Stimulated activated CD4-positive, alpha-beta T cell treated with anti-CD3 and anti-CD28 coated beads, Interleukin-1b, Interleukin-23, amount 100 ng/mL, for 24 hours (primary cell): ENCODE measurements around the gene BPHL.
A peak's percentile ranks its signal among the peaks of the same experiment; 100 is the strongest.
"Not testable (repeated sequence)": the region's sequence is repeated elsewhere in the genome, so short reads cannot be mapped to it uniquely, and the experiment has no call there.

Experiments
- DNase-seq, 4 experiments: peaks; one replicate each; pipeline ENCODE4 v3.0.0-alpha.2; 2020; ENCODE audit warnings: low read depth in 4 of 4, low spot score in 1 of 4

The BPHL gene

DNA sequence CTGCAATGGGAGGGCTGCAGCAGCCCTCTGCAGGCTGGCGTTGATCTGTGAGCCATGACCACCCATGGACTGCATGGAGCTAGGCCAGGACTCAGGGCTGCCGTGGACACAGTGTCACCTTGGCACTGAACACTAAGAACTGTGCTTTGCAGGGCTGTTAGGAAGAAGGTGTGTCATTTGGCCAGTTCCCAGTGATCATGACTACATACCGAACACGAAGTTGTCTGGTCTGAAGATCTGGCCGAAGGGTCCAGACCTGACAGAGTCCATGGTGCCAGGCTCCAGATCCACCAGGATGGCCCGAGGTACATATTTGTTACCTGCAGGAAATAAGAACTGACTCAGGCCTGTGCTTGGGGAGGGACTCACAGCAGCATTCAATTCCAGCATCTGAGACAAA is 36.9 kb downstream of the BPHL start:
- DNase-seq: not testable (repeated sequence)

DNA sequence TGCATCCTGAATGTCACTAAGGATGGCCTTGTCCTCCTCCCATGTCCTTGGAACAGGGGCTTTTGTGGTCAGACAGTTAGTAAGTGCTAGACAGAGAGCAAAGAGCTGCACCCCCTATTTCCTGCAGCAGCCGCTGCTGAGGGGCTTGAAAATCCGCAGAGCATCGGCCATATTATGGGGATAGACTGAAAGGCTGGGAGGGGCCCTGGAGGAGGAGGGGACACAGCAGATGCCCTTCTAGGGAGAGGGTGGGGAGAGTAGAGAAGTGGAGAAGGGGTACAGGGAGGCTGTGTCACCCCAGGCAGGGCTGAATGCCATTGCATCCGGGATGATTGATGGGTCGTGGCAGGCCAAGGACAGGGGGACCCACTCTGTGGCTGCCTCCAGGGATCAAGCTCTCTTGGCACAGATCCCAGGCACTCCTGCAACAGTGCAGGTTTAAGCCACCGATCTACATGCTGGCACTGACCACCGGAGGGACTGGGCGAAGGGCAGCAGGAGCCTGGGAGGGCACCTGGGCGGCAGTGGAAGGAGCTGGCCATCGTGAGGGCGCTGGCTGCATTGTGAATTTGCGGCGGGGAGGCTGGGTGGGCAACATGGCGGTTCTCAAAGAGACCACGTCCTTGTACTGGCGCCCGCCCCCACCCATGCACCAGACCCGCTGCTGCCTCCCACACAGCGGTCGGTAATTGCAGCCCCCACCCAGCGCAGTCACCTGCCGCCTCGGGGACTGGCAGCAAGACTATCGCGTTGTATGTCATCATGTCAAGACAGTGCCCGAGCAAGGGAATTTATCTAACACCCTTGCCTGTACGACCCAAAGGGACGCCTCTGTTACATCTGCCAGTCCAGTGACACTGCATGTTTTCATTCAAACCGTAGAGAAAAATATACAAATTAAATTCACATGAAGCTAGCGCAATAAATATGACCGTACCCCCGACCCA is 37.9 kb downstream of the BPHL start:
- not testable (repeated sequence) for DNase-seq

DNA sequence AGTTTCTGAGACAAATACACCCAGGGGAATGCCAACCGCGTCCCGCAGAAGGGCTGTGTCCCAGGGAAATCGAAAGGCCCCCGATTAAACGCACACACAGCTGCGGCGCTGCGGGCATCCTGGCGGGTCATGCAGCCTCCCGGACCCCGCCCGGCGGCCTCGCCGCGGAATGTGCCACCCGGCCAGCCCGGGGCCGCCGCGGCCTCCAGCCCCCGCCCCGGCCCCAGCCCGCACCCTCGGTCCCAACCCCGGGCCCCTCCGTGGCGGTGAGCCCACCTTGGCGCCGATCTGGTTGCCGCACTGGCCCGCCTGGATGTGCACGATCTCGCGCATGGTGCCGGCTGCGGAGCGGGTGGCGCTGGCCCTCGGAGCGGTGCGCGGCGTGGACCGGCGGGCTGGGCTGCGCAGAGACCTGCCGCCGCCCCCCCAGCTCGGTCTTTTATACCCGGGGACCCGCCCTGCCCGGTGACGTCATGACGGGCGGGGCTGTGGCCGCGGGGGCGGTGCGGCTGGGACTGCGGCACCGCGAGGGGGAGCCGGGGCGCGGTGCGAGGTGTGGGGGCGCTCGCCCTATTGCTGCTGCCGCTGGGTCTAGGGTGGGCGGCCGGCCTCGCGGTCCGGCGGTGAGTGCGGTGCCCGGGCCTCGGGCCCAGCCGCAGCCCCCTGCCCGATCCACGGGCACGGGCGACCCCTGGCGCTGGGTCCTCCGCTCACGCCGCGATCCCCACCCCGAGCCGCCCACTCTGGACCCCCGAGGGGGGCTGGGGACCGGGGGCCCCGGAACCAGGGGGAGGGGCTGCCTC is 38.8 kb downstream of the BPHL start, which contains the start of gene TUBB2A:
TSS of gene TUBB2A (minus strand) at position 414 of the 803 bp plus-strand sequence. CDS start at position 333, 81 bp downstream.
- peak; percentile 55 to 82 (median 76) for DNase-seq

DNA sequence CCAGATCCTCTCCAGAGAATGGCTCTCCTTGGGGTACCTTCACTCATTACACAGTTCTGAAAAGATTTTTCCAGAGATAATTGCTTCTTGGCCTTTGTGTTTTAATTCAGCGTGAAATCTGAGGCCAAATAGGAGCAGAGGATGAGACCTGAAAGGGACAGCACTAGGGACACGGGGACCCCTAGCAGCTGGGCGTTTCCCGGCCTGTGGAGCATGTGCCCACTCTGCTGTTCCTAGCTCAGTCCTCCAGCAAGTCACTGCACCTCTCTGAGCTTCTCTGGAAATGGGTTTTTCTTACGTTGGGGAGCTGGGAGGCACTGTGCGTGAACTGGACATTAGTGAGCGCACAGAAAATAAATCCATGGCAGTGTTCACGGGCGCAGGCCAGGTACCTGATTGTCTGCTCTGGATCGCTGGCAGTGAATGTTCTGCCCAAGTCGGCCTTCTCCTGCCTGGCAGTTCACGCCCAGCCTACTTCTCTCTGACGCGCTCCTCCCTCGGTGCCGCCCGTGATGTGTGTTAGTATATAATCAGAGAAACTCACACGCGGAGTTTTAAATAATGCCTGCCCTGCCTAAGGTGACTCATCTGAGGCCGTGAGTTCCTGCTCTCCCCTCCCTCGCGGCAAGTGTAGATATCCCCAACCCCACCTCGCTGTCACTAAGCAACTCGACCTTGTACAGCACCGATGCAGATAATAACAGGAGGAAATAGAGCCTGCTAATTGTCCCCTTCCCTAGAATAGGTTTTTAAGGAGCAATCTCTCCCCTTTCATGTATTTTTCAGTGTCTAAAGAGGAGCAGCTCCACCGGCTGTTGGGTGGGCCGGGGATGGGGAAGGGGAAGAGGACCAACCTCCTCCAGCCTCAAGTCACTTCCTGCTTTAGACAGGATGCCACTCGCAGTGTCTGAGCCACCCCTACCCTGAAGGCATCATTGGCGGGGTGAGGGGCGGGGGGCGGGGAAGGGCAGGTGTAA is 41.6 kb downstream of the BPHL start:
- DNase-seq: peak in 2 of 4 experiments; percentile 29 to 42

DNA sequence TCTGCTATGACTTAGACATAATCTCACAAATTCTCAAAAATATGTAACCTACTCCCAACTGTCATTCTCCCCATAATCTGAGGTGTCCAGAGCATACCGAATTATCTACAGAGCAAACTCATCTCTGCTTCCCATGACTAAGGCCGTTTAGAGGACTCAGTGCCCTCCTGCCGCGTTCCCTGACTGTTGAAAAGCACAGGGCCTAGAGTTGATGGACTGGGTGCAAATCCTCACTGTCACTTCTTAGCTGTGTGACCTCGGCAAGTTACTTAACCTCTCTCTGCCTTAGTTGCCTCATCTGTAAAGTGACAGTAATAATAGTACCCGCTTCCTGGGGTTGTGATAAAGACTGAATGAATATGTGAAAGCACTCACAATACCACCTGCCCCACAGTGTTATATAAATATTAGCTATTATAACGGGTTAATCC is 43.6 kb downstream of the BPHL start:
- no peak for DNase-seq

DNA sequence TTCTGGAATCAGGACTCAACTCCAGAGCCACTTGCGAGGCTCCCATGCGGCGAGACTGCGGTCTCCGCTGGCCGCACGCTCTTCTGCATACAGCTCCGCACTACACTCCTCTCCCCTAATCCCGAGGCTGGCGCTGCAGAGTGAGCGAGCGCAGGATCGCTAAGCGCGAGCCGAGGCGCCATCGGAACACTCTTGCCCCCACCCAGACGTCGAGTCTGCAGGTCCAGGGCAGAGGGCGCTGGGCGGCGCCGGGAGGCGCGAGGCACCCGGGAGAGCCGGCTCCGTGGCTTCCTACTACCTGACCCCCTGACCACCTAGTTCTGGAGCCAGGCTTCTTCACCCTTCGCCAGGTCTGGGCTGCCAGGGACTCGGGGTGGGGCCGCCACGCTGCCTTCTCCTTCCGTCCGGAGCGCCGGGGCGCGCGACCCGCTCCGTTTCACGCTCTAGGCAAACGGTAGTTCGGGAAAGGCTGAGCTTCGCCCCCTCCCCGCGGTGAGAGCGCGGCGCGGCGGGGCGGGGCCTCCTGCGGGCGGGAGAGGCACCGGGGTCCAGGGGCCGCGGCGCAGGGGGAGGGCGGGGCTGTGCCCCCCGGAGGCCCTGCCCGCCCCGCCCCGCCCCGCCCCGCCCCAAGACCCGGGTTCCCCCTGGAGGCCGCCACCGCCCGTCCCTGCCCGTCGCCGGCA is 44.2 kb downstream of the BPHL start:
- DNase-seq: peak in 1 of 4 experiments; percentile 32

DNA sequence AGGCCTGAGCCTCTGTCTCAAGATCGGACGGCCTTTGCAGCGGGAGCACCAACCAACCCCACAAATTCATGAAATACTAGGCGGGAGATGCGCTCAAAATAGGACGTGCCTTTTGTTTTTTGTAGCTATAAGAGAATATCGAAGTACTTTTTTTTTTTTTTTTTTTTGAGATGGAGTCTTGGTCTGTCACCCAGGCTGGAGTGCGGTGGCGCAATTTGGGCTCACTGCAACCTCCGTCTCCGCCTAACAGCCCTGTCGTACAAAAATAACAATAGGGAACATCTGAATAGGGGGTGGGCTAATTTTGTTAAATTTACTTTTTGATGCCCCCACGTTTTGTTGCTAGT is 44.7 kb downstream of the BPHL start:
- DNase-seq: no peak

DNA sequence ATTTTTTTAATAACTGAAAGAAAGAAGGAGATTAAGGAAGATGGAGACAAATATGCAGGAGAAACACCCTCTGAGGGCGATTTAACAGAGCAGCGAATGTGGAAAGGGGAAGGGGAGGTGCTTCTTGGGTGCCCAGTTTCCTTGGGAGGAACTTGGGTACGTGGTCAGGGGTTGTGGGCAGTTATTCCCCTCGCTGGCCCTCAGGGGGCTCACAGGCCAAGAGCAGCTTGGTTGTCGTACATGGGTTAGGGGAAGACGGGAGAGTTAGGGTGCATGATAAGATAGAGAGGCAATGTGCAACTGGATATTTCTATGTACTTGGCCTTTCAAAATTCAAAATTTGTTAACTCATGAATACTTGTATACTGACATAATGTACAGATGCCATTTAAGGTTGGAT is 45.9 kb downstream of the BPHL start:
- no peak for DNase-seq

DNA sequence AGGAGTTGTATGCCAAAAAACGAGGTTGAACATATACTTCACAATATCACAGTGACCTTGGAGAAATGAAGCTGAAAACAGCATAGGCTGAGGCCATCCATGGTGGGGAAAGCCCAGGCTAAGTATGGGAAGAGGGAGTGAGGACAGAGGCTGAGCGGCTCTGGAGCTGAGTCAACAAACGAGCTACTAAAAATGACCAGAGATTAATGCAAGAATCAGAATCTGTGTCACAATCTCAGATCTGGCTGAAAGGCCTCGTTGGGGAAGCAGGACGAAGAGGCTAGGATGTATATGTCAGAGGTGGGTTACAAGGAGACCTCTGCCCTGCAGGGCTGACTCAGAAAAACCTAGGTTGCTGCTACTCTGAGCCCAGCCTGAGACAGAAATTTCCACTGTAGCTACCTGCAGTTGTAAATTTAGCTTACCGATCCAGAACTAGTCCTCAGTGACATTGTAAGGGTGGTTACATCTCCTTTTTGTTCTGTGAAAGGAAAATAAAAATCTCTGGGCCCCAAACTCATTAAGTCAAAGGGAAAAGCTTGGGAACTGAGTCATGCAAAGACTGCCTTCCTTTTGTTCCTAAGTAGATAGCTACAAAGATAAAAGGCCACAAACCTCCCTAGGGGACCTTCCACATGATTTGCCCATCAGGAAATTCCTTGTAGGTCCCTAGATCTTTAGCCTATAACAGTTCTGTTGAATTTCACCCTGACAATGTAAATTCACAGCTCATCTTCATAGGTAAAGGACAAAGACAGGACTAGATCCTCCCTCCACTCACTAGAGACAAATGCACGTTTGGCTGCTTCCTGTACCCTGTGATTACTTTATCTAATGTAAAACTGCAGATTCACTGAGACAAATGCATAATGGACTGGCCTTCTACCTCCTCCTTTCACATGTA is 47.4 kb downstream of the BPHL start:
- DNase-seq: no peak

DNA sequence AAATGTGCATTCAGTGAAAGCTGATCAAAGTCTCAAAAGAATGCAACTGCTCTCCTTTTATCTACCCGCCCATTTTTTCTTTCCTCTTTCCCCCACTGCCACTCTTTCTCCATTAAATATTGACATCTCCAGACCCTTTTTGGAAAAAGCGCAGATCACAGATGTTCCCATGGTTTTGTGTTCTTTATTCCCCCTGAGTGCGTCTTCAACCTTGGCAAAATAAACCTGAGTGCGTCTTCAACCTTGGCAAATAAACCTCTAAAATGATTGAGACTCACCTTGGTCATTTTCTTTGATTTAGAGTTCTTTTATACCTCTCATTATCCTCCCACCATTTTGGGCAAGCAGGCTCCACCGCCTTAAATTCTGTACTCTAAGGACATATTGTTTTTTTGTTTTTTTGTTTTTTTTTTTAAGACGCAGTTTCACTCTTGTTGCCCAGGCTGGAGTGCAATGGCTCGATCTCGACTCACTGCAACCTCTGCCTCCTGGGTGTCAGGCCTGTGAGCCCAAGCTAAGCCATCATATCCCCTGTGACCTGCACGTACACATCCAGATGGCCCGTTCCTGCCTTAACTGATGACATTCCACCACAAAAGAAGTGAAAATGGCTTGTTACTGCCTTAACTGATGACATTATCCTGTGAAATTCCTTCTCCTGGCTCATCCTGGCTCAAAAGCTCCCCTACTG is 48.2 kb downstream of the BPHL start:
- DNase-seq: not testable (repeated sequence)

DNA sequence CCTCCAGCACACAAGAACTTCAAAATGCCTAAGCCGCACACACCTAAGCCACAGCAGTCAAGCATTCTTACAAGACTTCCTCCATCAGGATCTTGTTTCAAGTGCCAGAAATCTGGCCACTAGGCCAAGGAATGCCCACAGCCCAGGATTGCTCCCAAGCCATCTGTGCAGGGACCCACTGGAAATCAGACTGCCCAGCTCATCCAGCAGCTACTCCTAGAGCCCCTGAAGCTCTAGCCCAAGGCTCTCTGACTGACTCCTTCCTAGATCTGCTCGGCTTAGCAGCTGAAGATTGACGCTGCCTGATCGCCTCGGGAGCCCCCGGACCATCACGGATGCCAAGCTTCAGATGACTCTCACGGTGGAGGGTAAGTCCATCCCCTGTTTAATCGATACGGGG is 49.5 kb downstream of the BPHL start:
- not testable (repeated sequence) for DNase-seq

DNA sequence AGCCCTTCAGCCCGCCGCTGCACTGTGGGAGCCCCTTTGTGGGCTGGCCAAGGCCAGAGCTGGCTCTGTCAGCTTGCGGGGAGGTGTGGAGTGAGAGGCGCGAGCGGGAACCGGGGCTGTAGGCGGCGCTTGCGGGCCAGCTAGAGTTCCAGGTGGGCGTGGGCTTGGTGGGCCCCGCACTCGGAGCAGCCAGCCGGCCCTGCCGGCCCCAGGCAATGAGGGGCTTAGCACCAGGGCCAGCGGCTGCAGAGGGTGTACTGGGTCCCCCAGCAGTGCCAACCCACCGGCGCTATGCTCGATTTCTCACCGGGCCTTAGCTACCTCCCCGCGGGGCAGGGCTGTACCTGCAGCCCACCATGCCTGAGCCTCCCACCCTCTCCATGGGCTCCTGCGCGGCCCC is 52.2 kb downstream of the BPHL start:
- not testable (repeated sequence) for DNase-seq

DNA sequence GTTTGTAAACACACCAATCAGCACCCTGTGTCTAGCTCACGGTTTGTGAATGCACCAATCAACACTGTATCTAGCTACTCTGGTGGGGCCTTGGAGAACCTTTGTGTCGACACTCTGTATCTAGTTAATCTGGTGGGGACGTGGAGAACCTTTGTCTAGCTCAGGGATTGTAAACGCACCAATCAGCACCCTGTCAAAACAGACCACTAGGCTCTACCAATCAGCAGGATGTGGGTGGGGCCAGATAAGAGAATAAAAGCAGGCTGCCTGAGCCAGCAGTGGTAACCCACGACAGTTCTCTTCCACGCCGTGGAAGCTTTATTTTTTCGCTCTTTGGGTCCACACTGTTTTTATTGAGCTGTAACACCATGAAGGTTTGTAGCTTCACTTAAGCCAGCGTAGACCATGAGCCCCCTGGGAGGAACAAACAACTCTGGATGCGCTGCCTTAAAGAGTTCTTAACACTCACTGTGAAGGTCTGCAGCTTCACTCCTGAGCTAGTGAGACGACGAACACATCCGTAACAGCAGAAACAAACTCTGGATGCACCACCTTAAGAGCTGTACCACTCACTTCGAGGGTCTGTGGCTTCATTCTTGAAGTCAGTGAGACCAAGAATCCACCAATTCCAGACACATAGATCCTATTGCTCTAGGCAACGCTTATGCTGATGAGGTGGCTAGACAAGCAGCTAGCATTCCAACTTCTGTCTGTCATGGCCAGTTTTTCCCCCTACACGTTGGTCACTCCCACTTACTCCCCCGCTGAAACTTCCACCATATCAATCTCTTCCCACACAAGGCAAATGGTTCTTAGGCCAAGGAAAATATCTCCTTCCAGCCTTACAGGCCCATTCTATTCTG is 53.0 kb downstream of the BPHL start:
- DNase-seq: not testable (repeated sequence)

DNA sequence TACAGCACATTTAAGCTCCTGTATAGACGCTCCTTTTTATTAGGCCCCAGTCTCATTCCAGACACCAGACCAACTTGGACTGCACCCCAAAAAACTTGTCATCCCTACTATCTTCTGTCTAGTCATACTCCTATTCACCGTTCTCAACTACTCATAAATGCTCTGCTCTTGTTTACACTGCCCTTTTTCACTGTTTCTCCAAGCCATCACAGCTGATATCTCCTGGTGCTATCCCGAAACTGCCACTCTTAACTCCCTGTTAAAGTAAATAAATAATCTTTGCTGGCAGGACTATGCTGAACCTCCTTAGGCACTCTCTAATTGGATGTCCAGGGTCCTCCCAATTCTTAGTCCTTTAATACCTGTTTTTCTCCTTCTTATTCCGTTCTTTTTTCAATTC is 54.3 kb downstream of the BPHL start:
- not testable (repeated sequence) for DNase-seq

DNA sequence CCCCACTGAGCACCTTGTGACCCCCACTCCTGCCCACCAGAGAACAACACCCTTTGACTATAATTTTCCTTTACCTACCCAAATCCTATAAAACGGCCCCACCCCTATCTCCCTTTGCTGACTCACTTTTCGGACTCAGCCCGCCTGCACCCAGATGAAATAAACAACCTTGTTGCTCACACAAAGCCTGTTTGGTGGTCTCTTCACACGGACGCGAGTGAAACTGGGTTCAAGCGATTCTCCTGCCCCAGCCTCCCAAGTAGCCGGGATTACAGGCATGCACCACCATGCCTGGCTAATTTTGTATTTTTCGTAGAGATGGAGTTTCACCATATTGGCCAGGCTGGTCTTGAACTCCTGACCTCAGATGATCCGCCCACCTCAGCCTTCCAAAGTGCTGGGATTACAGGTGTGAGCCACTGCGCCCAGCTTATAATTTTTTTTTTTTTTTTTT is 55.2 kb downstream of the BPHL start:
- DNase-seq: not testable (repeated sequence)

DNA sequence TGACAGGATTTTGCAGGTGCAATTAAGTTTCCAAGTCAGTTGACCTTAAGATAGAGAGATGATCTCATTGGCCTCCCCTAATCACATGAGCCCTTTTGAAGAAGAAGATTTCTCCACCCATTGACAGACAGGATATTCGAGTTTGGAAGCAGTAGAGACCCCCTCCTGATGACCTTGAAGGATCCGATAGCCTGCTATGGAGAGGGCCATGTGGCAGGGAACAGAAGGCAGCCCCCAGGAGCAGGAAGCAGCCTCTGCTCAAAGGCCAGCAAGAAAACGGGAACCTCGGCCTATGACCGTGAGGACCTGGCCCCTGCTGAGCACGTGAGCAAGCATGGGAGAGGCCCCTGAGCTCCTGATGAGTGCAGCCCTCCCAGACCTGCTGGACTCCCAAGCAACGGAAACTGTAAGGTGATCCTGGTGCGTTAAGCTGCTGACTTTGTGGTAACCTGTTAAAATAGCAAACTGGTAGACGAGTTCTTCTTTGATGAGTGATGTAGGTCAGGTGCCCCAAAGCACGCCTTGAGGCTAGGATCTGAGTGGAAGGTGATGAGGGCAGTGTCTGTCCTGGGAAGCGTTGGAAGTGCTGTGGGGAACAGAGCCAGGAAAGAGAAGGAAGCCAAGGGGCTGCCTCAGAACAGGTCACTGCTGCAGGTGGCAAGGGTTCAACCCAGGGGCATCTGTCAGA is 57.3 kb downstream of the BPHL start:
- no peak for DNase-seq
